Measurements from ENCODE around the gene OR2C3.

DNA sequence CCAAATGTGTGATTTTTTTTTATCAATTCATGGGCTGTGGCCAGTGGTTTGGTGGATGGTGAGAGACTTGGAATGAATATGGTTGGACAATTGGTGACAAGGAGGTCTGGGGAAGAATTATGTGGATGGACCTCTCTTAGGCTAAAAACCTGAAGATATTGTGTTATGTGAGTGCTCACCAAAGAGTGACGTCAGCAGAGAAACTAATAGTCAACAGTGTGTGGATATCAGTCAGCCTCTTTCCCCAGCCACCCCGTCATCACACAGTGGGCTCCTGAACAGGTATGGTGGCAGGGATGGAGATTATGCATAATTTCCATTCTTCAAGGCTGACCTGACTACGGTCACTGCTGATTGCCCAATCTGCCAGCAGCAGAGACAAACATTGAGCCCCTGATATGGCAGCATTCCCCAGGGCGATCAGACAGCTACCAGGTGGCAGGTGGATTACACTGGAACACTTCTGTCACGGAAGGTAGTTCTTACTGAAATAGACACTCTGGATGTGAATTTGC lies 42.8 kb upstream of the OR2C3 start:
- TF ChIP-seq, protein P1, sequence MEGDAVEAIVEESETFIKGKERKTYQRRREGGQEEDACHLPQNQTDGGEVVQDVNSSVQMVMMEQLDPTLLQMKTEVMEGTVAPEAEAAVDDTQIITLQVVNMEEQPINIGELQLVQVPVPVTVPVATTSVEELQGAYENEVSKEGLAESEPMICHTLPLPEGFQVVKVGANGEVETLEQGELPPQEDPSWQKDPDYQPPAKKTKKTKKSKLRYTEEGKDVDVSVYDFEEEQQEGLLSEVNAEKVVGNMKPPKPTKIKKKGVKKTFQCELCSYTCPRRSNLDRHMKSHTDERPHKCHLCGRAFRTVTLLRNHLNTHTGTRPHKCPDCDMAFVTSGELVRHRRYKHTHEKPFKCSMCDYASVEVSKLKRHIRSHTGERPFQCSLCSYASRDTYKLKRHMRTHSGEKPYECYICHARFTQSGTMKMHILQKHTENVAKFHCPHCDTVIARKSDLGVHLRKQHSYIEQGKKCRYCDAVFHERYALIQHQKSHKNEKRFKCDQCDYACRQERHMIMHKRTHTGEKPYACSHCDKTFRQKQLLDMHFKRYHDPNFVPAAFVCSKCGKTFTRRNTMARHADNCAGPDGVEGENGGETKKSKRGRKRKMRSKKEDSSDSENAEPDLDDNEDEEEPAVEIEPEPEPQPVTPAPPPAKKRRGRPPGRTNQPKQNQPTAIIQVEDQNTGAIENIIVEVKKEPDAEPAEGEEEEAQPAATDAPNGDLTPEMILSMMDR (IDR thresholded peaks at IDR 0.05; ENCODE audit: low read depth, low read length) = no peak
- no peak for TF ChIP-seq EZH2phosphoT487 (IDR thresholded peaks at IDR 0.05; ENCODE audit: low read depth)

All from OCI-LY3 (cell line).